Astrocyte (in vitro differentiated cells and primary cell): ENCODE results near the gene MALL. TPM values are rescaled to one million over a fixed set of nuclear protein-coding genes. Genes with fewer than 3 reads are reported as not detected.

Source experiments
- DNase-seq: peaks from one replicate; pipeline ENCODE4 v3.0.0-alpha.2; 2010; ENCODE audit warnings: low read depth
- FAIRE-seq: peaks from 2 replicates; lab custom pipeline; 2011; peaks lifted over from hg19 to GRCh38; lab: Jason Lieb, UNC
- H2AFZ ChIP-seq: 2 replicates; pipeline ENCODE4 v1.6.0; 2012; ENCODE audit warnings: low read depth, low read length, inconsistent platforms
- H3K27ac ChIP-seq: 2 replicates; pipeline ENCODE4 v1.5.1; 2011; ENCODE audit warnings: low read depth, low read length, inconsistent platforms
- H3K27me3 ChIP-seq: 2 replicates; pipeline ENCODE4 v1.6.0; 2011; ENCODE audit warnings: low read length, inconsistent platforms; ENCODE audit not compliant: insufficient read depth
- H3K36me3 ChIP-seq: 2 replicates; pipeline ENCODE4 v1.5.1; 2011; ENCODE audit warnings: low read length, inconsistent platforms; ENCODE audit not compliant: insufficient read depth
- H3K4me1 ChIP-seq: 2 replicates; pipeline ENCODE4 v1.5.1; 2011; ENCODE audit warnings: low read length, inconsistent platforms; ENCODE audit not compliant: insufficient read depth
- H3K4me2 ChIP-seq: 2 replicates; pipeline ENCODE4 v1.6.0; 2012; ENCODE audit warnings: low read length, inconsistent platforms
- H3K4me3 ChIP-seq: 2 replicates; pipeline ENCODE4 v1.5.1; 2011; ENCODE audit warnings: low read depth, mild to moderate bottlenecking, low read length, inconsistent platforms; ENCODE audit not compliant: insufficient read depth
- H3K79me2 ChIP-seq: 2 replicates; pipeline ENCODE4 v1.6.0; 2012; ENCODE audit warnings: mild to moderate bottlenecking, low read length, inconsistent platforms; ENCODE audit not compliant: insufficient read depth
- H3K9ac ChIP-seq: 2 replicates; pipeline ENCODE4 v1.6.0; 2012; ENCODE audit warnings: mild to moderate bottlenecking, low read length, inconsistent platforms
- H3K9me3 ChIP-seq: 2 replicates; pipeline ENCODE4 v1.5.1; 2012; ENCODE audit warnings: low read depth, mild to moderate bottlenecking, low read length, inconsistent platforms; ENCODE audit not compliant: insufficient read depth
- H4K20me1 ChIP-seq: 2 replicates; pipeline ENCODE4 v1.6.0; 2012; ENCODE audit warnings: low read length, inconsistent platforms; ENCODE audit not compliant: insufficient read depth
- H3K27ac Mint-ChIP-seq: one replicate; pipeline ENCODE4 v1.8.0; 2021; ENCODE audit warnings: mild to moderate bottlenecking, mixed read lengths; ENCODE audit not compliant: unreplicated experiment
- H3K27me3 Mint-ChIP-seq: one replicate; pipeline ENCODE4 v1.8.0; 2021; ENCODE audit warnings: low read depth, mixed read lengths; ENCODE audit not compliant: unreplicated experiment
- H3K36me3 Mint-ChIP-seq: one replicate; pipeline ENCODE4 v1.8.0; 2021; ENCODE audit warnings: low read depth, mixed read lengths; ENCODE audit not compliant: unreplicated experiment
- H3K4me1 Mint-ChIP-seq: one replicate; pipeline ENCODE4 v1.8.0; 2021; ENCODE audit warnings: low read depth, mixed read lengths; ENCODE audit not compliant: unreplicated experiment
- H3K4me3 Mint-ChIP-seq: one replicate; pipeline ENCODE4 v1.8.0; 2021; ENCODE audit warnings: mild to moderate bottlenecking, moderate library complexity, mixed read lengths; ENCODE audit not compliant: unreplicated experiment
- H3K9me3 Mint-ChIP-seq: one replicate; pipeline ENCODE4 v1.8.0; 2021; ENCODE audit warnings: mild to moderate bottlenecking, mixed read lengths; ENCODE audit not compliant: unreplicated experiment
- EZH2 ChIP-seq: IDR thresholded peaks from 2 replicates; pipeline ENCODE4 v1.6.1; 2012; ENCODE audit warnings: mild to moderate bottlenecking, low read length, inconsistent platforms; ENCODE audit not compliant: insufficient read depth
- total RNA-seq: library from RNA; stranded (reverse); gene quantifications from 2 replicates; pipeline ENCODE4 v1.2.1, GENCODE V29; 2021
- TF ChIP-seq, protein P1 (sequence below): IDR thresholded peaks from 2 replicates; pipeline ENCODE4 v1.5.1; 2011; ENCODE audit warnings: low read depth, mild to moderate bottlenecking, inconsistent platforms, low read length, moderate library complexity; ENCODE audit not compliant: insufficient read depth

MALL gene
- total RNA-seq, 1 donor from 2014 or later = 0.36 TPM

- Histone ChIP-seq H3K4me1 (peaks cover 15% of the 10 kb centered on the region), H3K4me3 (no peak overlapping the region), H3K4me2 (no peak overlapping the region), H4K20me1 (no peaks in the 10 kb centered on the region), H3K9ac (no peak overlapping the region), H3K27ac (no peak overlapping the region), H2AFZ (no peak overlapping the region), H3K27me3 (no peaks in the 10 kb centered on the region), H3K9me3 (no peaks in the 10 kb centered on the region), H3K79me2 (no peaks in the 10 kb centered on the region), H3K36me3 (no peaks in the 10 kb centered on the region)
- no peak for FAIRE-seq
- Mint-ChIP-seq H3K27me3 (no peaks in the 10 kb centered on the region), H3K36me3 (peaks cover 5% of the 10 kb centered on the region), H3K9me3 (peaks cover 2% of the 10 kb centered on the region), H3K27ac (no peak overlapping the region), H3K4me1 (peaks cover 10% of the 10 kb centered on the region), H3K4me3 (no peak overlapping the region)
- no peak for DNase-seq
- TF ChIP-seq, protein P1, sequence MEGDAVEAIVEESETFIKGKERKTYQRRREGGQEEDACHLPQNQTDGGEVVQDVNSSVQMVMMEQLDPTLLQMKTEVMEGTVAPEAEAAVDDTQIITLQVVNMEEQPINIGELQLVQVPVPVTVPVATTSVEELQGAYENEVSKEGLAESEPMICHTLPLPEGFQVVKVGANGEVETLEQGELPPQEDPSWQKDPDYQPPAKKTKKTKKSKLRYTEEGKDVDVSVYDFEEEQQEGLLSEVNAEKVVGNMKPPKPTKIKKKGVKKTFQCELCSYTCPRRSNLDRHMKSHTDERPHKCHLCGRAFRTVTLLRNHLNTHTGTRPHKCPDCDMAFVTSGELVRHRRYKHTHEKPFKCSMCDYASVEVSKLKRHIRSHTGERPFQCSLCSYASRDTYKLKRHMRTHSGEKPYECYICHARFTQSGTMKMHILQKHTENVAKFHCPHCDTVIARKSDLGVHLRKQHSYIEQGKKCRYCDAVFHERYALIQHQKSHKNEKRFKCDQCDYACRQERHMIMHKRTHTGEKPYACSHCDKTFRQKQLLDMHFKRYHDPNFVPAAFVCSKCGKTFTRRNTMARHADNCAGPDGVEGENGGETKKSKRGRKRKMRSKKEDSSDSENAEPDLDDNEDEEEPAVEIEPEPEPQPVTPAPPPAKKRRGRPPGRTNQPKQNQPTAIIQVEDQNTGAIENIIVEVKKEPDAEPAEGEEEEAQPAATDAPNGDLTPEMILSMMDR = no peak
- TF ChIP-seq EZH2 = no peak
Measured at GRCh38 chr2:110146945-110147332, 31.3 kb upstream of the MALL start.

- FAIRE-seq = no peak
Measured at GRCh38 chr2:110146183-110146944, 30.7 kb upstream of the MALL start.

More at GRCh38 chr2:110146183-110146944, 30.7 kb upstream of the MALL start:
- no peaks in the 10 kb centered on the region for H3K79me2 ChIP-seq
- H3K27ac ChIP-seq = no peak overlapping the region
- no peaks in the 10 kb centered on the region for H3K36me3 ChIP-seq
- Mint-ChIP-seq H3K4me1 (peaks cover 10% of the 10 kb centered on the region), H3K9me3 (peaks cover 2% of the 10 kb centered on the region), H3K36me3 (peaks cover 5% of the 10 kb centered on the region), H3K27me3 (no peaks in the 10 kb centered on the region), H3K27ac (no peak overlapping the region), H3K4me3 (no peak overlapping the region)
- no peaks in the 10 kb centered on the region for H3K9me3 ChIP-seq
- no peak for DNase-seq
- TF ChIP-seq EZH2 = no peak
- TF ChIP-seq, protein P1 = no peak
- H2AFZ ChIP-seq = no peak overlapping the region
- no peaks in the 10 kb centered on the region for H3K27me3 ChIP-seq
- peaks cover 15% of the 10 kb centered on the region for H3K4me1 ChIP-seq
- no peak overlapping the region for H3K9ac ChIP-seq
- no peak overlapping the region for H3K4me3 ChIP-seq
- no peak overlapping the region for H3K4me2 ChIP-seq
- no peaks in the 10 kb centered on the region for H4K20me1 ChIP-seq
